Calu3 (cell line): ENCODE data around the gene CXCL17. TPM values are rescaled to one million over a fixed set of nuclear protein-coding genes. Genes with fewer than 3 reads are reported as not detected.
"Not testable (repeated sequence)": the region's sequence is repeated elsewhere in the genome, so short reads cannot be mapped to it uniquely, and the experiment has no call there.

ENCODE experiments used
- BruUV-seq: library from RNA; stranded (reverse); fragments of 400-500 nt; replicated peaks from 2 replicates; lab custom pipeline; 2021; lab: Mats Ljungman, UMichigan
- CTCF ChIA-PET: fragments of 300-600 bp; sonication (Branson Sonifier 250); formaldehyde crosslinking; loops from one replicate; lab custom pipeline; 2022; ENCODE audit warnings: antibody characterized with exemption; lab: Charles Lee
- DNase-seq: peaks from one replicate; pipeline ENCODE4 v3.0.0; 2022
- H3K27ac Mint-ChIP-seq: one replicate; pipeline ENCODE4 v1.8.0; 2022; ENCODE audit warnings: mixed read lengths; ENCODE audit not compliant: unreplicated experiment
- H3K27me3 Mint-ChIP-seq: one replicate; pipeline ENCODE4 v1.8.0; 2022; ENCODE audit warnings: mixed read lengths; ENCODE audit not compliant: unreplicated experiment
- H3K36me3 Mint-ChIP-seq: one replicate; pipeline ENCODE4 v1.8.0; 2022; ENCODE audit warnings: mild to moderate bottlenecking, moderate library complexity, mixed read lengths; ENCODE audit not compliant: insufficient read depth, unreplicated experiment
- H3K4me1 Mint-ChIP-seq: one replicate; pipeline ENCODE4 v1.8.0; 2022; ENCODE audit warnings: mild to moderate bottlenecking, low read depth, mixed read lengths; ENCODE audit not compliant: unreplicated experiment
- H3K4me3 Mint-ChIP-seq: one replicate; pipeline ENCODE4 v1.8.0; 2022; ENCODE audit warnings: mild to moderate bottlenecking, low read depth, moderate library complexity, mixed read lengths; ENCODE audit not compliant: unreplicated experiment
- H3K9me3 Mint-ChIP-seq: one replicate; pipeline ENCODE4 v1.8.0; 2022; ENCODE audit warnings: low read depth, mixed read lengths; ENCODE audit not compliant: unreplicated experiment
- CTCF ChIP-seq: fragments of 200-600 bp; IDR thresholded peaks from one replicate; pipeline ENCODE4 v1.8.0; 2022; ENCODE audit warnings: antibody characterized with exemption; ENCODE audit not compliant: unreplicated experiment
- intact Hi-C: fragments of 100-400 bp; cut with micrococcal nuclease; formaldehyde crosslinking; loops from one replicate; pipeline ENCODE4 v1.10.0; 2022; ENCODE audit not compliant: unreplicated experiment
- total RNA-seq: library from RNA; stranded (reverse); gene quantifications from 2 replicates; pipeline ENCODE4 v1.2.3, GENCODE V29; 2022

The CXCL17 gene
- total RNA-seq, 1 experiment from 2014 or later = 4.0 TPM

DNA sequence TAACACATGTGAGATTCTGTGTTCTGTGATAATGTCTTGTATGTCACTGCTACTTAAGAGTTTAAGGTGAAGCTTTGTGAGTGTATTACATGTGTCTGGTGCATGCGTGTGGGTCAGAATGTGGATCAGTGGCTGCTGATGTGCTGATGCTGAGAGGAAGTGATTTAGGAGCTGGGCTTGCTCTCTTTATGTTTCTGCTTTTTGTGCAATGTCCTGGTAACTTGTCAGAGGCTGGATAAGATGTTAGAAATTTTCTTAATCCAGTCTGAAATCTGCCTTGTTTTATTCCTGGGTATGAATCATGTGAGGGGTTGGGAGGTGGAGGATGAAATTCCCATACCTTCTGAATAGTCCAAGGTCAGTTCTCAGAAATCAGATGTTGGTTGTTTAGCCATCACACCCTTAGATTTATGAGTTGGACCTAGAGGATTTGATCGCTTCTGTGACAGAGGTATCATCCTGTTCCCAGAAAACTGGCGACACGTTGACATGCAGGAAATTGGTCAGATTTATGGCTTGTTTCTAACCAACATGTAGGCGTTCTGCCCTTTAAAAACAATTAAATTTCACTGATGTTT, 24.5 kb upstream of the CXCL17 start:
- H3K27ac Mint-ChIP-seq = peak overlapping the region; percentile 12
- H3K36me3 Mint-ChIP-seq = peaks cover 7% of the 10 kb centered on the region
- intact Hi-C loops = no loop called here
- CTCF ChIA-PET = interaction anchor here (0.9 to 1.4 kb wide), 4 partner anchors 17 to 62 kb away, joined by 3 to 4 read pairs (median 4); partner anchors contain the start of gene CEACAM1
- TF ChIP-seq CTCF = no peak
- no peak overlapping the region for H3K4me3 Mint-ChIP-seq
- H3K9me3 Mint-ChIP-seq = no peaks in the 10 kb centered on the region
- H3K27me3 Mint-ChIP-seq = no peaks in the 10 kb centered on the region
- DNase-seq = no peak
- BruUV-seq = no TSS peak
- H3K4me1 Mint-ChIP-seq = peaks cover 59% of the 10 kb centered on the region

DNA sequence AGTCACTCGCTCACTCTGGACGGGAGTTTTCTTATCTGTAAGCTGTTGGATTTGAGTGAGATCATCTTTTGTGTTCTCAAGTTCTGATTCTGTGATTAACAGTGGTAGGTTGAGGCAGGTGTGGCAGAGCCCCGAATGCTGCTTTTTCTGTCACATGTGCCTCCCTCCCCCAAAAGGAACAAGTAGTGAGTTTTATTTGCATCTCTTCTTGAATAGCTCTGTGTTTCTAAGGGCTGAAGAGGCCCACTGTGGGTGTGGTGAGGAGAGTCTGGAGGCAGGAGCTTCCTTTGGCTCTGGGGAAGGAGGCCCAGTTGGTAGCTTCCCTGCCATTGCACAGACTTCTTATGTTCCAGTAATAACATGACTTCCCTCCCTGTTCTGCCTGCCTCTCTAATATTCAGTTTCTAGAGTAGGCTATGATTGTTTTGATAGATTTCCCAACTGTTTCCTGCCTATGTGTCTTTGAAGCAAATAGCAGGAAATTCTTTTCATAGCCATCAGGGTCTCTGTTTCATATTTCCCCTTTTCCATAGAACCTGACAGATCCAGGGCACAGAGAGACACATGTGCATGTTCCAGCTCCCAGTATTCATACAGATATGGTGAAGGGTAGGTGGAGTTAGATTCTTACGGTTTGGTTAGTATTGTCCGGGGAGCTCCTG, 23.9 kb upstream of the CXCL17 start:
- Mint-ChIP-seq H3K4me3 (no peak overlapping the region), H3K36me3 (peaks cover 3% of the 10 kb centered on the region), H3K9me3 (no peaks in the 10 kb centered on the region), H3K27me3 (no peaks in the 10 kb centered on the region), H3K27ac (peak overlapping the region; percentile 12), H3K4me1 (peaks cover 59% of the 10 kb centered on the region)
- no peak for TF ChIP-seq CTCF
- CTCF ChIA-PET = interaction anchor here (0.9 to 1.4 kb wide), 4 partner anchors 16 to 63 kb away, joined by 3 to 4 read pairs (median 4); partner anchors contain the start of gene CEACAM1
- no peak for DNase-seq
- BruUV-seq = no TSS peak
- intact Hi-C loops = no loop called here

DNA sequence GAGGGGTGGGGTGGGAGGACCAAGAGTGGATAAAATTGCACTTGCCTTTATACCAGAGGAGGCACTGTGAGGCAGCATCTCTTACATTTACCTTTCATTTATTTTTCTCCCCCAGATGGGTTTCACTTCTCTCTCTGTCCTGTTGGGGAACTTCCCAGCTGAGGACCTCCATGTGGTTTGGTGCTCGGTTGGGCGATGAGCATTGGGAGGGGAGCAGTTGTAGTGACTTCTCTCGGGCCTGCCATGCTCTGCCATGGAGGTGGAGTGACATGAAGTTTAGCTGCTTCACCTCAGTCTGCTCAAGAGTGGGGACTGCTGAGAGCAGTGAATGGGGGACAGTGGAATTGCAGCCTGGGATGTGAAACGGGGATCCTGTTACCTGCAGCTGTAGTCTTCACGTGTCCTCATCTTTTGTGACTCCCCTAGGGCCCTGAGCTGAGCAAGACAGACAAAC, 23.1 kb upstream of the CXCL17 start:
- H3K36me3 Mint-ChIP-seq = no peaks in the 10 kb centered on the region
- no peak overlapping the region for H3K4me3 Mint-ChIP-seq
- BruUV-seq = no TSS peak
- H3K27me3 Mint-ChIP-seq = no peaks in the 10 kb centered on the region
- no peak for DNase-seq
- no peak for TF ChIP-seq CTCF
- intact Hi-C loops = no loop called here
- H3K4me1 Mint-ChIP-seq = peaks cover 52% of the 10 kb centered on the region
- no peak overlapping the region for H3K27ac Mint-ChIP-seq
- no peaks in the 10 kb centered on the region for H3K9me3 Mint-ChIP-seq
- CTCF ChIA-PET = interaction anchor here (1.3 to 1.4 kb wide), 2 partner anchors 16 to 27 kb away, joined by 3 to 4 read pairs; no protein-coding TSS in a partner anchor

DNA sequence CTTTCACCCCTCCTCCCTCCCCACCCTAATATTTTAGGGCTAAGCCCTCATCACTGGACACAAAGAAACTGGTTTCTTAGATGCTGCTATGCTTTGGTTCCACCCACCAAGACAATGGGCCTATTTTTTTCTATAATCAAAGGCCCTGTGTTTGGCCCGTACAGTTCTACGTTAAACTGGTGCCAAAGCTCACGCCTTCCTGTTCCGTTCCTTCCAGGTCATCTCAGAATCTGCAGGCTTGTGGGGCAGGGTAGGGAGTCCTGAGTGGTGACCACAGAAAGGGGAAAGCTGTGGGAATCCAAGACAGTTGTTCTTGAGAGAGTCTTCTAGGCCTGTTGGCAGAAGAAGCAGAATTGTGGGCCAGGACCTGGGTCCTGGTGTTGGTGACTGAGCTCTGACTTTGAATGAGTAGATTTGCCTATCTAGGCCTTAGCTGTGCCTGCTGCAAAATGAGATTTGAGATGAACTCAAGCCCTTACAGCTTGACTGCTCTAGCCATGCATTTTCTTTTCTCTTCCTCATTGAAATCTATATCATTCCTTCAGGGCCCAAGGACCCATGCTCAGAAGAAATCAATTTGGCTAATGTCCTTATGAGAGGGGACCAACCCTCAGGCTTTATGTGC, 19.1 kb upstream of the CXCL17 start:
- DNase-seq = peak; percentile 74
- Mint-ChIP-seq H3K36me3 (no peaks in the 10 kb centered on the region), H3K4me3 (no peak overlapping the region), H3K27ac (peak overlapping the region; percentile 0), H3K9me3 (peaks cover 3% of the 10 kb centered on the region), H3K27me3 (no peaks in the 10 kb centered on the region), H3K4me1 (peaks cover 44% of the 10 kb centered on the region)
- intact Hi-C loops = loop anchor here (5.0 kb wide), 1 partner anchor 35 kb away; no protein-coding TSS in a partner anchor
- BruUV-seq = TSS peak; percentile 95
- CTCF ChIA-PET = interaction anchor here (0.5 to 1.7 kb wide), 8 partner anchors 10 to 68 kb away, joined by 3 to 7 read pairs (median 4); partner anchors contain the start of gene CEACAM1
- TF ChIP-seq CTCF = no peak

DNA sequence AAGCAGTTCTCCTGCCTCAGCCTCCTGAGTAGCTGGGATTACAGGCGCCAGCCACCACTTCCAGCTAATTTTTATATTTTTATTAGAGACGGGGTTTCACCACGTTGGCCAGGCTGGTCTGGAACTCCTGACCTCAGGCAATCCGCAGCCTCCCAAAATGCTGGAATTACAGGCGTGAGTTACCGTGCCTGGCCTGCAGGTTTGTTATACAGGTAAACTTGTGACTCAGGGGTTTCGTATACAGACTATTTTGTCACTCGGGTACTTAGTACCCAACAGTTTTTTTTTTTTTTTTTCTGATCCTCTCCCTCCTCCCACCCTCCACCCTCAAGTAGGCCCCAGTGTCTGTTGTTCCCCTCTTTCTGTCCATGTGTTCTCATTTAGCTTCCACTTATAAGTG, 18.5 kb upstream of the CXCL17 start:
- not testable (repeated sequence) for H3K9me3 Mint-ChIP-seq, H3K27me3 Mint-ChIP-seq, H3K36me3 Mint-ChIP-seq, H3K4me3 Mint-ChIP-seq, BruUV-seq
- intact Hi-C loops = loop anchor here (5.0 kb wide), 1 partner anchor 36 kb away; no protein-coding TSS in a partner anchor
- Mint-ChIP-seq H3K27ac (peak overlapping the region; percentile 0), H3K4me1 (peaks cover 44% of the 10 kb centered on the region)
- DNase-seq = peak; percentile 52
- CTCF ChIA-PET = interaction anchor here (1.1 to 1.7 kb wide), 6 partner anchors 10 to 68 kb away, joined by 3 to 7 read pairs (median 4); partner anchors contain the start of gene CEACAM1
